ENCODE results near the gene FKBP4. TPM values are rescaled to one million over a fixed set of nuclear protein-coding genes. Genes with fewer than 3 reads are reported as not detected.

Gene FKBP4
- total and polyA plus RNA-seq, 4 donors = 44.0 to 132 (median 89.3) TPM

- Histone ChIP-seq H3K27me3 (ENCODE audit: control insufficient read depth, insufficient read depth, low read length) (no peaks in the 10 kb centered on the region), H3K4me3 (ENCODE audit: low read depth, low read length) (no peak overlapping the region), H3K36me3 (ENCODE audit: control insufficient read depth, insufficient read depth, low read length) (peaks cover 84% of the 10 kb centered on the region), H3K4me1 (ENCODE audit: control insufficient read depth, insufficient read depth, low read length) (no peaks in the 10 kb centered on the region), H3K27ac (ENCODE audit: low read depth, low read length) (no peak overlapping the region), H3K9me3 (ENCODE audit: control insufficient read depth, insufficient read depth, low read length) (no peaks in the 10 kb centered on the region)
- DNase-seq (ENCODE audit: low read depth in 4 of 6, low spot score in 6 of 6) = no peak
- 86% methylated on average over 3 of the region's 3 CpGs for WGBS (ENCODE audit: insufficient coverage)
Observed at GRCh38 chr12:2826036-2826435, 31.3 kb downstream of the FKBP4 start.

DNA sequence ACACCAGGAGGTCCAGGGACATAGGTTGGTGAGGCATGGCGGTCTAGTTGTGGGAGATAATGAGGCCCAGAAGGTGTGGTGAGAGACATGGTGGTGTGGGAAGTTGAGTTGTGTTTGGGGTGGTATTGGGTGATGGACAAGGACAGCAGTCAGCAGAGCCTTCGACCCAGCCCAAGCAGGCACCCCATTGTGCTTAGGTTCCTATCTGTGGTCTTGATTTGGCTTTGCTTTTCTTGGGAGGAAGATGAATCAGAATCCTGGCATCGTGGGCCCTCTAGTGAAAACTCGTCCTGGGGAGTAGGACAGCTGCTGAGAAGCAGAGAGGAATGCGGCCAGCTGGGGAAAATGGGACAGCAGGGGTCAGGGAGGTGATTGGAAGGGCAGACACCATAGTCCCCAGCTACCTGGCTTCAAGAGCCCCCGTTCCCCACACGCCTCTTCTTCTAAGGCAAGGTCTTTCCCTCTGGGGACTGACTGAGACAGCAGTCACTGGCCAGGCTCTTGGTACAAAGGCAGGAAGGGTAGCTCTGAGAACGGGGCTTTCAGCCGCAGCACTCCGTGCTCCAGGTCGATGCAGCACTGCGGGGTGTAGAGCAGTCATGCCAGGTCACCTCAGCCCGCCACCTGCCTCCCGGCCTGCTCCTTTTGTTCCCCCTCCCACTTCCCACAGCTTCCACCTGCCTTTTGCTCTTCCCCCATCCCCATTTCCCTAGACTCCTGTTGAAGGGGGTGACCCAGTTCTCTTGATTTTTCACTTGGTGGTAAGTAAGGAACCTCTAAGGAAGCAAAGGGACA lies 32.1 kb downstream of the FKBP4 start:
- DNase-seq (ENCODE audit: low read depth in 4 of 6, low spot score in 6 of 6) = no peak
- Histone ChIP-seq H3K27ac (ENCODE audit: low read depth, low read length) (no peak overlapping the region), H3K4me3 (ENCODE audit: low read depth, low read length) (no peak overlapping the region), H3K36me3 (ENCODE audit: control insufficient read depth, insufficient read depth, low read length) (peaks cover 78% of the 10 kb centered on the region), H3K27me3 (ENCODE audit: control insufficient read depth, insufficient read depth, low read length) (no peaks in the 10 kb centered on the region), H3K4me1 (ENCODE audit: control insufficient read depth, insufficient read depth, low read length) (no peaks in the 10 kb centered on the region), H3K9me3 (ENCODE audit: control insufficient read depth, insufficient read depth, low read length) (no peaks in the 10 kb centered on the region)
- 88% methylated on average over 9 of the region's 14 CpGs for WGBS (ENCODE audit: insufficient coverage)

GRCh38 chr12:2829275-2829674 lies 34.5 kb downstream of the FKBP4 start:
- DNase-seq (ENCODE audit: low read depth in 4 of 6, low spot score in 6 of 6) = no peak
- 96% methylated on average over 3 of the region's 6 CpGs for WGBS (ENCODE audit: insufficient coverage)
- no peak overlapping the region for H3K27ac ChIP-seq (ENCODE audit: low read depth, low read length)
- H3K4me3 ChIP-seq (ENCODE audit: low read depth, low read length) = no peak overlapping the region
- no peaks in the 10 kb centered on the region for H3K9me3 ChIP-seq (ENCODE audit: control insufficient read depth, insufficient read depth, low read length)
- no peaks in the 10 kb centered on the region for H3K27me3 ChIP-seq (ENCODE audit: control insufficient read depth, insufficient read depth, low read length)
- H3K4me1 ChIP-seq (ENCODE audit: control insufficient read depth, insufficient read depth, low read length) = peaks cover 15% of the 10 kb centered on the region
- H3K36me3 ChIP-seq (ENCODE audit: control insufficient read depth, insufficient read depth, low read length) = peaks cover 55% of the 10 kb centered on the region

- peaks cover 27% of the 10 kb centered on the region for H3K4me1 ChIP-seq (ENCODE audit: control insufficient read depth, insufficient read depth, low read length)
- H3K27me3 ChIP-seq (ENCODE audit: control insufficient read depth, insufficient read depth, low read length) = no peaks in the 10 kb centered on the region
- WGBS (ENCODE audit: insufficient coverage) = 81% methylated on average over 5 of the region's 6 CpGs
- no peaks in the 10 kb centered on the region for H3K9me3 ChIP-seq (ENCODE audit: control insufficient read depth, insufficient read depth, low read length)
- no peak overlapping the region for H3K4me3 ChIP-seq (ENCODE audit: low read depth, low read length)
- peaks cover 25% of the 10 kb centered on the region for H3K36me3 ChIP-seq (ENCODE audit: control insufficient read depth, insufficient read depth, low read length)
- no peak overlapping the region for H3K27ac ChIP-seq (ENCODE audit: low read depth, low read length)
- DNase-seq (ENCODE audit: low read depth in 4 of 6, low spot score in 6 of 6) = no peak
Observed at GRCh38 chr12:2832550-2833127, 37.9 kb downstream of the FKBP4 start.

DNA sequence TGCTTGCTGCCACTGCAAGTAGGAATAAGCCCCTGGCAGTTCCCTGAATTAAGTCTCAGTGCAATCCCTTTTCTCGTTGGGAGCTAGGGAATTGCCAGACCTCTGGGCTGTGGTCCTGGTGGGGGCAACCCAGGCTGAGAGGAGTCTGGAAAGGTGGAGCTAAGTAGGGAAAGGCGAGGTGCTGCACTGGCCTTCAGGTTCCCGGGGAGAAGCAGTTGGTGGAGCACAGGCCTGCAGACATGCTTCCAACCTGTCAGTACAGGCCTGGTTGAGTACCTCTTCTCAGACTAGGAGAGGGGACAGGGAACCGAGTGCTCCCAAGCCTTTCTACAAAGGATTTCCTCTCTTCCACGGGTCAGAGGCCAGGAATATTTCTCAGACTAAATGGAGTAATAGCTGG lies 38.6 kb downstream of the FKBP4 start:
- Histone ChIP-seq H3K4me1 (ENCODE audit: control insufficient read depth, insufficient read depth, low read length) (peaks cover 27% of the 10 kb centered on the region), H3K36me3 (ENCODE audit: control insufficient read depth, insufficient read depth, low read length) (peaks cover 19% of the 10 kb centered on the region), H3K9me3 (ENCODE audit: control insufficient read depth, insufficient read depth, low read length) (no peaks in the 10 kb centered on the region), H3K4me3 (ENCODE audit: low read depth, low read length) (no peak overlapping the region), H3K27ac (ENCODE audit: low read depth, low read length) (no peak overlapping the region), H3K27me3 (ENCODE audit: control insufficient read depth, insufficient read depth, low read length) (no peaks in the 10 kb centered on the region)
- 60% methylated on average over 3 of the region's 5 CpGs for WGBS (ENCODE audit: insufficient coverage)
- no peak for DNase-seq (ENCODE audit: low read depth in 4 of 6, low spot score in 6 of 6)

- 74% methylated on average over 3 of the region's 9 CpGs for WGBS (ENCODE audit: insufficient coverage)
- DNase-seq (ENCODE audit: low read depth in 4 of 6, low spot score in 6 of 6) = no peak
Observed at GRCh38 chr12:2833810-2834209, 39.0 kb downstream of the FKBP4 start.

GRCh38 chr12:2834581-2835491 lies 40.1 kb downstream of the FKBP4 start, which contains the start of gene NRIP2:
Gene NRIP2 (minus strand): TSS chr12:2835035. CDS start chr12:2834983, 52 bp downstream.
- no peaks in the 10 kb centered on the region for H3K9me3 ChIP-seq (ENCODE audit: control insufficient read depth, insufficient read depth, low read length)
- H3K27me3 ChIP-seq (ENCODE audit: control insufficient read depth, insufficient read depth, low read length) = no peaks in the 10 kb centered on the region
- peak within 1 kb of the TSS; percentile 17 for H3K4me3 ChIP-seq (ENCODE audit: low read depth, low read length)
- peak in 5 of 6 donors; percentile 46 to 91 (median 64) for DNase-seq (ENCODE audit: low read depth in 4 of 6, low spot score in 6 of 6)
- WGBS (ENCODE audit: insufficient coverage) = 14% methylated on average over 30 of the region's 32 CpGs
- peaks cover 9% of the 10 kb centered on the region for H3K36me3 ChIP-seq (ENCODE audit: control insufficient read depth, insufficient read depth, low read length)
- peak within 1 kb of the TSS; percentile 80 for H3K27ac ChIP-seq (ENCODE audit: low read depth, low read length)
- H3K4me1 ChIP-seq (ENCODE audit: control insufficient read depth, insufficient read depth, low read length) = peaks cover 27% of the 10 kb centered on the region

More at GRCh38 chr12:2833810-2834209, 39.0 kb downstream of the FKBP4 start:
- peak overlapping the region; percentile 80 for H3K27ac ChIP-seq (ENCODE audit: low read depth, low read length)
- no peaks in the 10 kb centered on the region for H3K9me3 ChIP-seq (ENCODE audit: control insufficient read depth, insufficient read depth, low read length)
- H3K36me3 ChIP-seq (ENCODE audit: control insufficient read depth, insufficient read depth, low read length) = peaks cover 16% of the 10 kb centered on the region
- H3K27me3 ChIP-seq (ENCODE audit: control insufficient read depth, insufficient read depth, low read length) = no peaks in the 10 kb centered on the region
- H3K4me3 ChIP-seq (ENCODE audit: low read depth, low read length) = no peak overlapping the region
- peaks cover 27% of the 10 kb centered on the region for H3K4me1 ChIP-seq (ENCODE audit: control insufficient read depth, insufficient read depth, low read length)

- peaks cover 28% of the 10 kb centered on the region for H3K4me1 ChIP-seq (ENCODE audit: control insufficient read depth, insufficient read depth, low read length)
- peaks cover 3% of the 10 kb centered on the region for H3K36me3 ChIP-seq (ENCODE audit: control insufficient read depth, insufficient read depth, low read length)
- no peaks in the 10 kb centered on the region for H3K27me3 ChIP-seq (ENCODE audit: control insufficient read depth, insufficient read depth, low read length)
- peak in 2 of 6 donors; percentile 49 to 56 for DNase-seq (ENCODE audit: low read depth in 4 of 6, low spot score in 6 of 6)
- no peak overlapping the region for H3K4me3 ChIP-seq (ENCODE audit: low read depth, low read length)
- WGBS (ENCODE audit: insufficient coverage) = 70% methylated on average over 2 of the region's 4 CpGs
- no peak overlapping the region for H3K27ac ChIP-seq (ENCODE audit: low read depth, low read length)
- H3K9me3 ChIP-seq (ENCODE audit: control insufficient read depth, insufficient read depth, low read length) = no peaks in the 10 kb centered on the region
Observed at GRCh38 chr12:2835691-2836403, 41.1 kb downstream of the FKBP4 start.

DNA sequence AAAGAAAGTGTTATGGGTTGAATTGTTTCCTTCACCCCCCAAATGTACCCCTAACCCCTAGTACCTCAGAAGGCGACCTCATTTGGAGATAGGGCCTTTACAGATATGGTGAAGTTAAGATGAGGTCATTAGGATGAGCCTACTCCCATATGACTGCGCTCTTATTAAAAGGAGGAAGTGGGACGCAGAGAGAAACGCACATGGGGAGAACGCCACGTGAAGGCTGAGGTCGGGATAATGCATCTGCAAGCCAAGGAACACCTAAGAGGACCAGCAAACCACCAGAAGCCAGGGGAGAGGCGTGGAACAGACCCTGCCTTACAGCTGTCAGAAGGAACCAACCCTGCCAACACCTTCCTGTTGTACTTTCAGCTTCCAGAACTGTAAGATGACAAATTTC lies 41.8 kb downstream of the FKBP4 start:
- no peak overlapping the region for H3K27ac ChIP-seq (ENCODE audit: low read depth, low read length)
- peaks cover 1% of the 10 kb centered on the region for H3K36me3 ChIP-seq (ENCODE audit: control insufficient read depth, insufficient read depth, low read length)
- H3K27me3 ChIP-seq (ENCODE audit: control insufficient read depth, insufficient read depth, low read length) = no peaks in the 10 kb centered on the region
- WGBS (ENCODE audit: insufficient coverage) = 82% methylated on average over 7 of the region's 8 CpGs
- H3K4me3 ChIP-seq (ENCODE audit: low read depth, low read length) = no peak overlapping the region
- no peaks in the 10 kb centered on the region for H3K9me3 ChIP-seq (ENCODE audit: control insufficient read depth, insufficient read depth, low read length)
- DNase-seq (ENCODE audit: low read depth in 4 of 6, low spot score in 6 of 6) = no peak
- H3K4me1 ChIP-seq (ENCODE audit: control insufficient read depth, insufficient read depth, low read length) = peaks cover 32% of the 10 kb centered on the region

Measured in spinal cord (tissue), 10 donors.